ENCODE results near the gene ADARB2. TPM values are rescaled to one million over a fixed set of nuclear protein-coding genes. Genes with fewer than 3 reads are reported as not detected.

ADARB2 gene
- total RNA-seq, 2 experiments from 2014 or later: 0.28 to 0.40 TPM

DNA sequence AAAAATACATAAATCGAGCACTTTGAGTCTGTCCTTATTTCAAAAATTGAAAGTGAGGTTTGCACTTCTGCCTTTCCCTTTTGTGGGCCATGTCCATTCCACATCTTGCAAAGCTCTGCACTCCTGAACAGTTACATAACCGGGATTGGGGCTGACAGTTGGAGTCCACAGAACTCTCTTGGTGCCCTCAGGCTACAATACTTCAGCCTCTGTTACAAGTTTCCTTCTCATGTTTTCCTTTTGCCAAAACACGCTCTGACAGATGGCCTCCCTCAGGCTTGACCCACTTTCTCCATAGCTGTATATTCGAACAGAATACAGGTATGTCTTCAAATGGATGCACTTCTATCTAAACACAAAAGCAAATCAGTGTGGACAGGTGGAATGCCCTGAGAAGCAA lies 345.2 kb downstream of the ADARB2 start:
- POLR2A ChIA-PET: no interaction called here
- no peak overlapping the region for H3K27ac Mint-ChIP-seq
- no peak overlapping the region for H3K4me3 Mint-ChIP-seq

DNA sequence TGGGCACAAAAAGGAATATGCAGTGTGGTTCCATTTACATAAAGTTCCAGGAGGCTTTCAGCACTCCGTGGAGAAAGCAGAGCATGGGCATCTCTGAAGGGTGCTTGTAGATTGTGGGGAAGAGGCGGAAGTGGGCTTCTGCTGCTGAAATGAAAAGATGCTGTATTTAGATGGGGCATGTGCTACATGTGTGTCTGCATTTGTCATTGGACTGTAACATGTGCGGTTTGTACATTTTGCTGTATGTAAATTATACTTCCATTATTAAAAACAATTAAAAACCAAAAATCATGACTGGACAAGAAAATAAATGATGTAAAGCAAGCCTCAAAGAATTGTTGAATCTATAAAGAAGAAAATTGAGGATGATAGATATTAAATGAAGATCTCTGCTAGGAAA lies 347.1 kb downstream of the ADARB2 start:
- H3K4me1 Mint-ChIP-seq: no peaks in the 10 kb centered on the region
- H3K27me3 Mint-ChIP-seq: peaks cover 21% of the 10 kb centered on the region
- no peak overlapping the region for H3K4me3 Mint-ChIP-seq
- ATAC-seq (ENCODE audit: low read depth): no peak
- POLR2A ChIA-PET: no interaction called here
- no peak overlapping the region for H3K27ac Mint-ChIP-seq
- no peak for DNase-seq
- H3K9me3 Mint-ChIP-seq: no peaks in the 10 kb centered on the region
- no peaks in the 10 kb centered on the region for H3K36me3 Mint-ChIP-seq

More for the DNA sequence above, 345.2 kb downstream of the ADARB2 start:
- no peak for DNase-seq
- Mint-ChIP-seq H3K27me3 (peaks cover 4% of the 10 kb centered on the region), H3K36me3 (no peaks in the 10 kb centered on the region), H3K9me3 (no peaks in the 10 kb centered on the region), H3K4me1 (no peaks in the 10 kb centered on the region)
- no peak for ATAC-seq (ENCODE audit: low read depth)

DNA sequence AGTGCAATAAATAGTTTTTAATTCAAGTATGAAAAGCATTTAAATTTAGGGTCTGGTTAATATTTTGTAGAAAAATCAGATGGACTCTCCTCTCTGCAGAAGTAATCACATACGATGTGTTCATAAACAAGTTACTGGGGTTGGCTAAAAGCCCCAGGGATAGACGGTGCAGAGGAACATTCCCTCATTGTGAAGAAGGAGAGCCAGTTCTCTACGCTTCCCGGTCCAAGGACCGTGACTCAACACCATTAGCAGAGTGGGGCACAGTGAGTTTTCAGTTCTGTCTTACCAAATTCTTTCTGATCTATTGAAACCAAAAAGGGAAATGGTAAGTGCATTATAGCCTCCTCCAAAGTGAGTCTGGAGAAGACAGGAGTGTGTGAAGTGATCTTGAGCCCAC lies 353.3 kb downstream of the ADARB2 start:
- POLR2A ChIA-PET: no interaction called here
- Mint-ChIP-seq H3K9me3 (no peaks in the 10 kb centered on the region), H3K4me3 (no peak overlapping the region), H3K27ac (no peak overlapping the region), H3K27me3 (peaks cover 32% of the 10 kb centered on the region), H3K4me1 (no peaks in the 10 kb centered on the region), H3K36me3 (no peaks in the 10 kb centered on the region)
- DNase-seq (no peak), ATAC-seq (ENCODE audit: low read depth) (no peak)

DNA sequence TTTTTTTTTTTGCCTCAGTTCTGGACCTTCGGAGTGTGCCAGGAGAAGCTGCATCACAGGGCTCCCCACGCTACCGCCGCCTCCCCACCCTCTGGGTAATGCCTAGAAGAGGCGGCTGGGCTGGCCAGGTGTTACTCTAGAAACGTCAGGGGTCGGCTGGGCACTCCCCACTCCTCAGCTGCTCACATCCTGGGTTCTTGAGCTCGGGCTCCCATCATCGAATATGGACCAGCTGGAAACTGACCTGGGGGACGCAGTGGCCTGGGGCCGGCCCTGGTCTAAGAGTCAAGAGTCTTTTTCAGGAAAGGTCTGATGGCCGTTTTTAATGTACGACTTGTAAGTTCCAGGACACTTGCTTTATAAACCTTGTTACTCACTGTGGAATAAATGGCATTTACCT lies 354.6 kb downstream of the ADARB2 start:
- Mint-ChIP-seq H3K9me3 (no peaks in the 10 kb centered on the region), H3K36me3 (no peaks in the 10 kb centered on the region), H3K4me3 (no peak overlapping the region), H3K27ac (no peak overlapping the region), H3K27me3 (peaks cover 31% of the 10 kb centered on the region), H3K4me1 (no peaks in the 10 kb centered on the region)
- DNase-seq (no peak), ATAC-seq (ENCODE audit: low read depth) (no peak)
- POLR2A ChIA-PET: no interaction called here

DNA sequence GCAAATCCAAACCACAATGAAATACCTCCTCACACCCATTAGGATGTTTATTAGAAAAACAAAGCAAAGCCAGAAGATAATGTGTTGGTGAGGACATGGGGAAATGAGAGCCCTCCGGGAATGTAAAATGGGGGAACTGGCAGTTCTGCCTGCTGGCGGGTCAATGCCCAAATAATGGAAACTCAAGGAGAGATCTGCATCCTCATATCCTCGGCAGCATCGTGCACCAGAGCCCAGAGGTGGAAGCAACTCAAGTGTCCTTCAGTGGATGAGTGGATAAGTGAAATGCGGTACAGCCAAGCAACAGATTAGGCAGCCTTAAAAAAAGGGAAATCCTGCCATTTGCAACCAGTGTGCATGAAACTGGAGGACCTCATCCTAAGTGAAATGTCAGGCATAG lies 356.0 kb downstream of the ADARB2 start:
- Mint-ChIP-seq H3K27me3 (peaks cover 24% of the 10 kb centered on the region), H3K4me1 (no peaks in the 10 kb centered on the region), H3K4me3 (no peak overlapping the region), H3K36me3 (no peaks in the 10 kb centered on the region), H3K27ac (no peak overlapping the region), H3K9me3 (no peaks in the 10 kb centered on the region)
- POLR2A ChIA-PET: no interaction called here
- no peak for ATAC-seq (ENCODE audit: low read depth)
- no peak for DNase-seq

DNA sequence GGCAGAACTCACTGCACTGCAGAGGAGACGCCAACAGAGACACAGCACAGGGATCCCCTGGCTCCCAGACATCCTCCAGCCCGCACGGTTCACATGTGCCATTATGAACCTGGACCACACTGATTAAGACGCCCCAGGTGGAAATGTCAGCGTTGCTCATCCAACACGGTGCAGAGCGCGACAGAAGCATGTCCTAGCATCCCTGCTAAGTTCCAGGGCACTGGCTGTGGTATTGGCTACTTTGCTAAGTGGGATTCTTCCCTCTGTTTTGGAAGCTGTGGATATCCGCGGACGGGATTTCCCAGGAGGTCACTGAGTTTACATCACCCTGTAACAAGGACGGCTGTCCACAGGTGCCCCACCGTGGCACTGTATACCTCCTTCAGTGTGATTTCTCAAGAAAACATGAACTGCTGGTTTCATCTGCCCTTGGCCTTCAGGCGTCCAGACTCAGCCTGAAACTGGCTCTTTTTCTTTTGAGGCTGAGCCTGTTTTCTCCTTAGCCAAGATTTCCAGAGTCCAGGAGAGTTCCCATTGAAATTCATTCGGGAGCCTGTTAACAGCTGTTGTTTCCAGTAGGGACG lies 357.1 kb downstream of the ADARB2 start:
- Mint-ChIP-seq H3K4me3 (no peak overlapping the region), H3K36me3 (no peaks in the 10 kb centered on the region), H3K27me3 (peaks cover 14% of the 10 kb centered on the region), H3K27ac (no peak overlapping the region), H3K4me1 (no peaks in the 10 kb centered on the region), H3K9me3 (peaks cover 5% of the 10 kb centered on the region)
- DNase-seq: no peak
- POLR2A ChIA-PET: no interaction called here
- ATAC-seq (ENCODE audit: low read depth): no peak

DNA sequence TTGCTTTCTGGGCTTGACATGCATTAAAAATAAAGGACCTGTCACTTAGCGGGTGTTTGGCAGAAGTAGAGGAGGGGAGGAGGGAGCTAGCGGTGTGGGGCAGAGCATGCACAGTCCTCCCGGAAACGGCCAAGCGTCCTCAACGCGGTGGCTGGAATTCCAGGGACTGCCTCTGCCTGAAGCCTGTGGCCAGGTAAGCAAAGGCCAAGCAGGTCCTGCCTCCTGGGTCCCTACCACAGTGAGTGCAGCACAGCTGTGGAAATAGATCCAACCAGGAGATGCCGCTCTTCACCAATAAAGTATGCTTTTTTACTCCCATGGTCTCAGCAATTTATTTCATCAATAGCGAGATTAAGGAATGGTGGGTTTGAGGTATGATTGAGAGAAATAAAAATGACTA lies 357.7 kb downstream of the ADARB2 start:
- Mint-ChIP-seq H3K36me3 (no peaks in the 10 kb centered on the region), H3K4me3 (no peak overlapping the region), H3K4me1 (no peaks in the 10 kb centered on the region), H3K27me3 (peaks cover 13% of the 10 kb centered on the region), H3K9me3 (peaks cover 5% of the 10 kb centered on the region), H3K27ac (no peak overlapping the region)
- ATAC-seq (ENCODE audit: low read depth): no peak
- POLR2A ChIA-PET: no interaction called here
- no peak for DNase-seq

DNA sequence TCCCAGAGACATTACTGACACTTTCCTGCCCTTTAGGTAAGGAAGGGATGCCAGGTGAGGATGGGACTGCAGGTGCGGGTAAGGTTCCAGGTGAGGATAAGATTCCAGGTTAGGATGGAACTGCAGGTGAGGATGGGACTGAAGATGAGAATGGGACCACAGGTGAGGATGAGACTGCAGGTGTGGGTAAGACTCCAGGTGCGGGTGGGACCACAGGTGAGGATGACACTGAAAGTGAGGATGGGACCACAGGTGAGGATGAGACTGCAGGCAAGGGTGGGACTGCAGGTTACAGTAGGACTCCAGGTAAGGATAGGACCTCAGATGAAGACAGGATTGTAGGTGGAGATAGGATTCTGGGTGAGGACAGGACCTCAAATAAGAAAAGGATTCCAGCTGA lies 358.9 kb downstream of the ADARB2 start:
- no peaks in the 10 kb centered on the region for H3K36me3 Mint-ChIP-seq
- peaks cover 5% of the 10 kb centered on the region for H3K9me3 Mint-ChIP-seq
- H3K4me3 Mint-ChIP-seq: no peak overlapping the region
- H3K27me3 Mint-ChIP-seq: peaks cover 13% of the 10 kb centered on the region
- no peak overlapping the region for H3K27ac Mint-ChIP-seq
- POLR2A ChIA-PET: no interaction called here
- DNase-seq: no peak
- no peaks in the 10 kb centered on the region for H3K4me1 Mint-ChIP-seq
- no peak for ATAC-seq (ENCODE audit: low read depth)

DNA sequence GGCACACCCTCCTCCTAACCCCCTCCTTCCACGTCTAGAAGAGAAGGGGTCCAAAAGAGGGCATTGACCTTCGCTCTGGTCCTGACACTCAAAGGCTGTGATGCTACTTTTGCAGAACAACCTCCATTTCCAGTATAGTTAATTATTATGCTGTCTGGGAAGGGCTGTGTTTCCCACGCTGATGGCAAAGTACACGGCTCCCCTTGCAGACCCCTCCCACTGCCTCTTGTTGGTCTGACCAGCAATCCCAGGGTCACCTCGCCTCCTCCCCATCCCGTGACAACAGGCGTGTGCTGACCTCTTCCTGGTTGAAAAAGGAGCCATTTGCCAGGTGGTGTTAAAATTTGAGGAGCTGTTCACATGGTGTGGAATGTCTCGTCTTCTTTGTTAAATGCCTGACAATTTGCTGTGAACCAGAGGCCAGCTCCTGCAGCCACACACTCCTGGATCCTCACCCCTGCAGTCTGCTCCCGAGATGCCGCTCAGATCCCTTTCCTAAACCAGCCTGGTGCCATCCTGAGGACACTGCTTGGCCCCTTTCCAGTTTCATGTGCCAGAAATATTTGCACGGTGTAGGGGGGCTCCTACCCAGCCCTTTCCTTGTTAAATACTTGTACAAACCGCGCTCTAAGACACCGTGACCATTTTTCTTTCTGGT lies 359.5 kb downstream of the ADARB2 start:
- Mint-ChIP-seq H3K36me3 (no peaks in the 10 kb centered on the region), H3K4me3 (no peak overlapping the region), H3K9me3 (peaks cover 5% of the 10 kb centered on the region), H3K27me3 (peaks cover 13% of the 10 kb centered on the region), H3K27ac (no peak overlapping the region), H3K4me1 (no peaks in the 10 kb centered on the region)
- DNase-seq: no peak
- POLR2A ChIA-PET: no interaction called here
- no peak for ATAC-seq (ENCODE audit: low read depth)

DNA sequence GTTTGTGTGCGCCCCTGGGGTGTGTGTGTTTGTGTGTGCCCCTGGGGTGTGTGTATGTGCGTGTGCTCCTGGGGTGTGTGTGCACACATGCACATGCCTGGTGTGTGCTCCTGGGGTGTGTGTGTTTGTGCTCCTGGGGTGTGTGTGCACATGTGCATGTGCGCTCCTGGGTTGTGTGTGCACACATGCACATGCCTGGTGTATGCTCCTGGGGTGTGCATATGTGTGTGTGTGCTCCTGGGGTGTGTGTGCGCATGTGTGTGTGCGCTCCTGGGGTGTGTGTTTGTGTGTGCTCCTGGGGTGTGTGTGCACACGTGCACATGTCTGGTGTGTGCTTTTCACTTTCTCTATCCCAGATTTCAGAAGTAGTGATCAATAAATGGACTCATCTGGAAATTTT lies 360.1 kb downstream of the ADARB2 start:
- no peak for ATAC-seq (ENCODE audit: low read depth)
- peaks cover 13% of the 10 kb centered on the region for H3K27me3 Mint-ChIP-seq
- peaks cover 5% of the 10 kb centered on the region for H3K9me3 Mint-ChIP-seq
- H3K4me3 Mint-ChIP-seq: no peak overlapping the region
- no peak overlapping the region for H3K27ac Mint-ChIP-seq
- DNase-seq: no peak
- POLR2A ChIA-PET: no interaction called here
- H3K4me1 Mint-ChIP-seq: no peaks in the 10 kb centered on the region
- H3K36me3 Mint-ChIP-seq: no peaks in the 10 kb centered on the region

DNA sequence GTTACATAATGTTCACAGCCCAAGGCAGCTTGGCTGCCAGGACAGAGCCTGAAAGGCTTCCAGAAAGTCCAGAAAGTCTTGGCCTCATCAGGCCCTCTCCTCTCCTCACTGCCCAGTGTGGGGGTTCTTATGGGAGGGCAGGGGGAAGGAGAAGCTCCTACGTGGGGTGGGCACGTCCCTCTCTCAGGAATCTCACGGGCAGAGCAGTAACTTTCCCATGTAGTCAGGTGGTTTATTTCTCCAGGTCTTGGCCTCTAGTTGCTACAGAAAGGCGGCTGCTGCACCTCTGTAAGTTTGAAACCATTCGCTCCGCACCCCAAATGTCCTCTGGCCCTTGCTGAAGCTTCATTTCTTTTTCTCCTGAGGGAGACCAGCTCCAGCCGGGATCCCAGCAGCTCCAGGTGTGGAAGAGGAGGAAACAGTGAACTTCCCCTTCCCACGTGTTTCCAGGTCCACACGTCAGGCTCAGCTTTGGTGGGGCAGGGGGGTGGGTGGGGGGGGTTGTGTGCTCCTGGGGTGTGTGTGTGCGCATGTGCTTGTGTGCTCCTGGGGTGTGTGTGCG lies 360.9 kb downstream of the ADARB2 start:
- Mint-ChIP-seq H3K9me3 (peaks cover 5% of the 10 kb centered on the region), H3K27ac (no peak overlapping the region), H3K27me3 (peaks cover 14% of the 10 kb centered on the region), H3K4me1 (no peaks in the 10 kb centered on the region), H3K4me3 (no peak overlapping the region), H3K36me3 (no peaks in the 10 kb centered on the region)
- POLR2A ChIA-PET: no interaction called here
- no peak for ATAC-seq (ENCODE audit: low read depth)
- no peak for DNase-seq

DNA sequence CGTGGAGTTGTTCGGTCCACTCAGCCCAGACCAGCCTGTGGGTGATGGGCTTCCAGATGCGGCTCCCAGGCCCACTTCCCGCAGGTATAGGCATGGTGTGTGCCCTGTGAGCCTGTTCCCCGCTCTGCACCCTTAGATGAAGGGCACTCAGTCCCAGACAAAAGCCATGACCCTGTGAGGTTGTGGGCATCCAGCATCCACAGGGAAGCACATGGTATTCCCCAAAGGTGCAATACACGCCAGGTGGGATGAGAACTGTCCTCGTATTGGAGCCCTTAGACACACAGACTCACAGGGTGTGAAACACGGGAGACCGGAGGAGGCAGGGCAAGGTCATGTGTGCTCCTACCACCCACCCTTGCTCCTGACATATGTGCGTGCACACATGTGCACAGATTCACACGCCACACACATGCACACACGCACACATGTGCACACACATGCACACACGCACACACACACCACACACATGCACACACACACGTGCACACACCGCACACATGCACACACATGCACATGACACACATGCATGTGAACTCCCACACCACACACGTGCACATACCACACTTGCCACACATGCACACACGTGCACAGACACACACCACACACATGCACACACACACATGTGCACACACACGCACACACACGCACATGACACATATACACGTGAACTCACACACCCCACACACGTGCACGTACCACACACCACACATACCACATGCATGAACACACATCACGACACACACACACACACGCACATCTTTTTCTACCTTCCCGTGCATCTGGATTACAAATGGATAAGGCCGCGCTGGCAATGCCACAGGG lies 361.8 kb downstream of the ADARB2 start:
- no peaks in the 10 kb centered on the region for H3K4me1 Mint-ChIP-seq
- no peak overlapping the region for H3K4me3 Mint-ChIP-seq
- DNase-seq (no peak), ATAC-seq (ENCODE audit: low read depth) (no peak)
- no peak overlapping the region for H3K27ac Mint-ChIP-seq
- H3K36me3 Mint-ChIP-seq: no peaks in the 10 kb centered on the region
- peaks cover 16% of the 10 kb centered on the region for H3K27me3 Mint-ChIP-seq
- POLR2A ChIA-PET: no interaction called here
- H3K9me3 Mint-ChIP-seq: peaks cover 5% of the 10 kb centered on the region

DNA sequence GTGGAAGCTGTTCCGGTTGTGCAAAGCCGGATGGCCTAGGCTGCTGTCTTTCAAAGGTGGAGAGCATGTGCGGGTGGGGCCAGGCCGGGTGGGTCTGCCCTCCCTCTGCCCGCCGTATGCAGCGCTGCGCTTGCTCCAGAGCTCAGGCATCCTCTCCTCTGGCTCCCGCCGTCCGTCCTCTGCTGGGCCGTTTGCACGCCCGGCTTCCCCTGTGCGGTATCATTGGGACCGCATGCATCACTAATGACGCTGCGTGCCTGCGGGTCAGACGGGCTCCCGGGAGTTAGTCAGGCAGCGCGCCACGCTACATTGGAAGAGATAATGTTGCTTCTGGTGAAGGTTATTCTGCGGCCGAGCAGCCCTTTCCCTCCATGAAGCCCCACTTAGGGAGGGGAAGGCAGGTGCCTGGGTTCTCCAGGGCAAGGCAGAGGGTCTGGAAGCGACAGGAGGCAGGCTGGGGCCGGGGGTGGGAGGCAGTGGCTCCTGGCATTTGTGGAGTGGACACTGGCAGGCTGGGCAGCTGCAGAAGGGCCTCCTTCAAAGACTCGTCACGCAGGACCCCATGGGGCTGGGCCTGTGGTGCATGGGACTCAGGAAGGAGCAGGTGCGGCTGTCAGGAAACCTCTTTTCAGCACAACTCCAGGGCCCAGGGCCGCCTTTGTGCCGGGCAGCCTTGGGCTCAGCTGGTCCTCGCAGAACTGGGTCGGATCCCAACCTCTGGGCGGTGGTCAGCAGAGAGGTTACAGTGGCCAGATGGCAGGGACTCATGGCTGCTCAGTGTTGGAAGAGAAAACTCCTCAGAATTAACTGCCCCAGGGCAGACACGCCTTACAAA lies 362.6 kb downstream of the ADARB2 start:
- POLR2A ChIA-PET: no interaction called here
- peaks cover 5% of the 10 kb centered on the region for H3K9me3 Mint-ChIP-seq
- ATAC-seq (ENCODE audit: low read depth) (no peak), DNase-seq (no peak)
- no peak overlapping the region for H3K27ac Mint-ChIP-seq
- no peaks in the 10 kb centered on the region for H3K36me3 Mint-ChIP-seq
- no peaks in the 10 kb centered on the region for H3K4me1 Mint-ChIP-seq
- peaks cover 20% of the 10 kb centered on the region for H3K27me3 Mint-ChIP-seq
- no peak overlapping the region for H3K4me3 Mint-ChIP-seq

All from activated naive CD8-positive, alpha-beta T cell treated with anti-CD3 and anti-CD28 coated beads, Interleukin-2, amount 10 ng/mL, durations not matched to agents 7 days and 5 days (primary cell).